HTR-8/SVneo (cell line): Measurements from ENCODE around the gene CLINT1.
A peak's percentile ranks its signal among the peaks of the same experiment; 100 is the strongest.

Experiments used
- DNase-seq: peaks from one replicate; pipeline ENCODE4 v3.0.0; 2011; ENCODE audit warnings: low spot score, mixed read lengths; ENCODE audit not compliant: insufficient read length
- FAIRE-seq: peaks from 2 replicates; lab custom pipeline; 2011; peaks lifted over from hg19 to GRCh38; lab: Jason Lieb, UNC

Gene CLINT1

DNA sequence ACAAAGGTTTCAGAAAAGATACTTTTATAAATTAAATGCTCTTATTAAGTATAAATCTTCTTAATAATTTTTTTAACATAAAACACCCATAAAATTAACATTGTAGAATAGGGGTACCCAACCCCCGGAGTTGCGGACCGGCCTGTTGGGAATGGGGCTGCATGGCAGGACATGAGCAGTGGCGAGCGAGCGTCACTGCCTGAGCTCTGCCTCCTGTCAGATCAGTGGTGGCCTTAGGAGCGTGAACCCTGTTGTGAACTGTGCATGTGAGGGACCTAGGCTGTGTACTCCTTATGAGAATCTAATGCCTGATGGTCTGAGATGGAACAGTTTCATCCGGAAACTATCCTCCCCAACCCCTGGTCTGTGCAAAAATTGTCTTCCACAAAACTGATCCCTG lies 35.3 kb downstream of the CLINT1 start:
- no peak for DNase-seq
- no peak for FAIRE-seq

DNA sequence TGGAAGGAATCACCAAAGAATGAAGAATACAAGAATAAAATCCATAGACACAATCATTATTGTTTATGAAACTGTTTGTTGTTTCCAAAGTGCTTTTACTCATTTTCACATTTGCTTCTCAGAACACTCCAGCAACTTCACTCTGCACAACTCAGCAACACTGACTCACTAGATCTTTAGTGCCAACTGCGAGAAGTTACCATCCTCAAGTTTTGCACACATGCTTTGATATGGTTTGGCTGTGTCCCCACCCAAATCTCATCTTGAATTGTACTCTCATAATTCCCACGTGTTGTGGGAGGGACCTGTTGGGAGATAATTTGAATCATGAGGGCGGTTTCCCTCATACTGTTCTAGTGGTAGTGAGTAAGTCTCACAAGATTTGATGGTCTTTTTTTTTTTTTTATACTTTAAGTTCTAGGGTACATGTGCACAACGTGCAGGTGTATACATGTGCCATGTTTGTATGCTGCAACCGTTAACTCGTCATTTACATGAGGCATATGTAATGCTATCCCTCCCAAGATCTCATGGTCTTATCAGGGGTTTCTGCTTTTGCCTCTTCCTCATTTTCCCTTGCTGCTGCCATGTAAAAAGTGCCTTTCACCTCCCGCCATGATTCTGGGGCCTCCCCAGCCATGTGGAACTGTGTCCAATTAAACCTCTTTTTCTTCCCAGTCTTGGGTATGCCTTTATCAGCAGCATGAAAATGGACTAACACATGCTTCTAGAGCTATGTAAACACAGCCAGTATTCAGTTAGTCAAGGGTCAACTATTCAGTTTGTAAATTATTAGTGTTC lies 36.9 kb downstream of the CLINT1 start:
- DNase-seq (no peak), FAIRE-seq (no peak)

DNA sequence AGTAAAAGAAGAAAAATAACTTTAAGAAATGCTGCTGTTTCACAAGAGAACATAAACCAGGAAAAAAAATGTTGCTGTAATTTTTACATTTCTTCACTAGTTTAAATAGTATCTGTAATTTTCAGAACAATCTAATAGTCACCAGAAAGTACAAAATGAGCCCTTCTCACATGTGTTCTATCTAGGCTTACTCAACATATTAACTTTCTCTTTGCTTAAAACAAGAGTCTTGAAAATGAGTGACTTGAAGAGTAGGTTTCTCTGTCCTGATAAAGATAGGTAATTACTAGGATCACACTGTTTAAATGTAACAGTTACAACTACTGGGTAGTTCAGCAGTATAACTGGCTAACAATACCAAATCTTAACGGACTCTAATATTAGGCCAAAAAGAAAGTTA lies 37.5 kb downstream of the CLINT1 start:
- no peak for DNase-seq
- no peak for FAIRE-seq

DNA sequence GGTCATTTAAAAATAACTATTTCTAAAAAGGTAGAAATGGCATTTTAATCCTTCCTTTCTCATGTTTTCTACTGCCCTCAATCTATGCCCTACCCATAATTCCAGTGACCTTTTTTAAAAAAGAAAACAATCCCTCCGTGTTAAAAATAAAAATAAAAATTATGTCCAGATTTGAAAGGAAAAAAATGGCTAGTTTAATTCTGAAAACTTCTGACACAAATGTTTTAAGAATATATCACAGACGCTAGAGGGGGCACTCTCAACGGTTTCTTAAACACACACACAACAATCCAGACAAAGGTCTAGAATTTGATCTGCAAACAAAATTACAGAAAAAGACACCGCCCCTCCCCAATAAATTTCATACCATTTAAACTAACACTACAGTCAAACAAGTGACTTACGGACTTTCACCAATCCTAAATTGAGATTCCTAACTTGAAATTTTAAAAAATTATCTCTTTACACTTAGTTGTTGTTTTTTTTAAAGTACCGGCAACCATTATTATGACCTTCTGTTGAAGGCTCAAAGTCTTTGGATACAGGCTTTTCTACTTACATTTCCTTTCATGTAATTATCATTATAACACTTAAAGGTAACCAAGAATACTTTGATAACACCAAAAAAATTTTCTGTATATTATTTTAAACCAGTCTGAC lies 38.2 kb downstream of the CLINT1 start:
- DNase-seq (peak; percentile 15), FAIRE-seq (no peak)

GRCh38 chr5:157819502-157820115 lies 39.3 kb downstream of the CLINT1 start:
- FAIRE-seq (no peak), DNase-seq (no peak)

DNA sequence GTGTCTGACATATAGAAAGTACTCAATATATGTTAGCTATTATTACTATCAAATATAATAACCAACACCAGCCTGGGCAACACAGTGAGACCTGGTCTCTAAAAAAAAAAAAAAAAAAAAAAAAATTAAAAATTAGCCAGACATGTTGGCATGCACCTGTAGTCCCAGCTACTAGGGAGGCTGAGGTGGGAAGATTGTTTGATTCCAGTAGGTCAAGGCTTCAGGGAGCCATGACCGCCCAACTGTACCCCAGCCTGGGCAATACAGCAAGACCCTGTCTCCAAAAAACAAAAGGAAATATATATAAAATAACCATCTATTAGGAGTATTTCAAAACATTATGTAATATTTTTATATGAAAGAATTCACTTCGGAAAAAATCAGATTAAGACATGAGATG lies 40.6 kb downstream of the CLINT1 start:
- FAIRE-seq (no peak), DNase-seq (no peak)

- FAIRE-seq (no peak), DNase-seq (no peak)
These were observed 41.0 kb downstream of the CLINT1 start for GRCh38 chr5:157817928-157818327.

GRCh38 chr5:157817387-157817702 lies 41.6 kb downstream of the CLINT1 start:
- FAIRE-seq (no peak), DNase-seq (no peak)

DNA sequence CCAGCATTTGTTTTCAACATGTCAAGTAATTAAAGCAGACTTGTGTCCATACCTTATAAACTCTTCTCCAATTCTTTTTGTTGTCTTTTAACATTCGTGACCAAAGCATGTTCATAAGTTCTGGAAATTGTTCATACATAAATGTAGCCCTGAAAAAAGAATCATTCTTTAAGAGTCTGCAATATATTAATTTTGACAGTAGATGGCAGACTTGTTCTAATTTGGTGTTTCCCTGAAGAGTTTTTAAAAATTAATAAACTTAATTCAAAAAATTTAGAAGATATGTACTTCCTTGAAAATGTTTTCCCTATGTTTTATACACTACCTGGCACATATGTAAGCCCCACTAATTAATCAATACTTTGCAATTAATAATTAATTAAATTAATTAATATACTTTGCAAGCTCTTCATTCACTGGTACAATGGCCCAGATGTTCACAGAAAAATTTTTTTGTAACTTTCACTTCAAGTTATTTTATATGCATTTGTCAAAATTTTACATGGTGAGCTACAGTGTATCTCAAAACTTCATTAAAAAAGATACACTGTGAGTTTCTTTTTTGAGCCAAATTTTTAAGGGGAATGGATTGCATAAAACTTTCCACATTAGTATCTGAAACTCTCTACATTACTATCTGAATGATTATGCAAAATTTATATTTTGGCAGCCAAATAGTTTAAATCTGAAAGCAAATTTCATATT lies 42.1 kb downstream of the CLINT1 start:
- no peak for FAIRE-seq
- DNase-seq = no peak

DNA sequence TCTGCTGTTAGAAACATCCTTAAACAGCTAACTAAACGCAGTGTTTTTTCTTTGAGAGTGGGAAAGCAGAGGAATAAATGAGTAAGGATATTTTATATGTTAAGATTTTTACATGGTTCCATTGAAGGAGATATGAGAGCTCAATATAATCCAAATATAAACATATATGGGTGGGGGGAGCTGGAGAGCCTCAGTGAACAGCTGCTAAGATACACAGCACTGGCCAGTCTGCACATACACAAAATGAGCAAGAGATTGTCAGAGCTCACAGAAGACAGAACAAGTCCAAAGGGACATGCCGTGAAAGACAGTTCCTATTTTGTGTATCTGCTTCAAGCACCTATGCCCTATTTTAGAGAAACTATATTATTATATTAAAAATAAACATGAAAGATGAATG lies 46.9 kb downstream of the CLINT1 start:
- FAIRE-seq (no peak), DNase-seq (no peak)

GRCh38 chr5:157808043-157808442 lies 50.9 kb downstream of the CLINT1 start:
- DNase-seq (no peak), FAIRE-seq (no peak)

GRCh38 chr5:157802736-157803135 lies 56.2 kb downstream of the CLINT1 start:
- no peak for FAIRE-seq
- DNase-seq = no peak

DNA sequence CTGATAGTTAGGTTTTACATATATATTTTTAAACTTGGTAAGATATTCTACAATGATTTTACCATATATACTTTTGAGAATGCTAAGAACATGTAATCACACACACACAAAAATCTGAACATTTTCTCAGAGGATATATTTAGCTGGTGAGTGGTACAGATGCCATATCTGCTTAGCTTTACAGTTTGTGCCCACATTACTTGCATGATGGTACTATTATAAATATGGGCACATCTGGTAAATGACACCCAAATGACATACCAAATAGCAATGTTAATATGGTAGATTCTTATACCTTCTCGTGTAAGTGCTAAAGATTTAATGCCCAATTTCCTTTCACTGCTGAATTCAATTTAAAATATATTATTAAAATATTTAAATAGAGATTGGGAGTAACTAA lies 58.8 kb downstream of the CLINT1 start:
- FAIRE-seq = no peak
- DNase-seq = no peak

DNA sequence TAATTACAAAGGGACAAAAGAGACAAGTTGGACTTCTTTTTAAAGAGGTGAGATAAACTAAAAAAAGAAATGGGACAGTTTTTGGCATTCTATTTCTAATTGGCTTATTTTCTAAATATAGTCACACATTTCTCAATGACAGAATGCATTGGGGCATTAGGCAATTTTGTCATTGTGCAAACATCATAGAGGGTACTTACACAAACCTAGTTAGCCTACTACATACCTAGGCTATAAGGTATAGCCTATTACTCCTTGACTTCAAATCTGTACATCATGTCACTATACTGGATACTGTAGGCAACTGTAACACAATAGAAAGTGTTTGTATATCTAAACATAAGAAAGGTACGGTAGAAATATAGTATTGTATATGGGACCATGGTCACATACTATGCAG lies 59.4 kb downstream of the CLINT1 start:
- FAIRE-seq (no peak), DNase-seq (no peak)

DNA sequence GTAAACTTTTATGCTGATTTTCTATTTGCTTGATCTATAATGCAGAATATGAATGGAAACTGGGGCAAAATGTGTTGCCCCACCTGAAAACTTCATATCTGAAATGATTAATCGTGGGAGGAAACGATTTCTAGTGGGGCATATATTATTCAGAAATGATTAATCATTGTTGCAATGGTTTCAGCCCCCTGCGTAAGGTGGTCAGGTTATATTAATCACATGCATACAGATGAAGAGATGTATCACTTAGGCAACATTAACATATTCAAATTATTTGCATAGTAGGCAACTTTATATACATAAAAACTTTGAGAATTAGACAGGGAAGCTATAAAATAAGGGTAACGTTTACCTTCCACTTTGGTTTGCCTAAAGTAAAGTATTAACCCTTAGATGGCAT lies 65.6 kb downstream of the CLINT1 start:
- FAIRE-seq (no peak), DNase-seq (no peak)

DNA sequence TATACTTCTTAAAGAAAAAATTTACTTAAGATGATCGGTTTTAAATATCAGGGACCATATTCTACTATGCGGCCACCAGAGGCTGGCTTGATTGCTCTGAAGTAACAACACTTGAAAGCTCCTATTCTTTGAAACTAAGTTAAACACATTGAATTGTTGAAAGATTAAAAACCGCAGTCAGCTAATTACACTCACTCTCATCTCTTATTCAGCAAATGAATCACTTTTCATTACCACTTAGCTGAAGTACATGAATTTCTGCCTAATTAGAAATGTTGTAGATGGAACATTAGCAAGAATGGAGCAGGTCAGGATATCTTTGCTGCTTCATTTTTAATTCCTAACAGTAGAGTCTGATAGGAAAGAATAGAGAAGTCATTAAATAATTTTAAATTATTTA lies 73.1 kb downstream of the CLINT1 start:
- DNase-seq (no peak), FAIRE-seq (no peak)

GRCh38 chr5:157779221-157779620 lies 79.7 kb downstream of the CLINT1 start:
- FAIRE-seq (no peak), DNase-seq (no peak)

- DNase-seq = peak; percentile 14
- no peak for FAIRE-seq
These were observed 80.7 kb downstream of the CLINT1 start for GRCh38 chr5:157778121-157778805.

- DNase-seq (no peak), FAIRE-seq (no peak)
These were observed 86.8 kb downstream of the CLINT1 start for GRCh38 chr5:157772127-157772526.

- no peak for FAIRE-seq
- no peak for DNase-seq
These were observed 88.3 kb downstream of the CLINT1 start for GRCh38 chr5:157770665-157771064.
